Neural progenitor cell (in vitro differentiated cells): ENCODE measurements around the gene ST6GALNAC2. TPM values are rescaled to one million over a fixed set of nuclear protein-coding genes. Genes with fewer than 3 reads are reported as not detected.

Source experiments
- DNase-seq: peaks from one replicate; pipeline ENCODE4 v3.0.0-alpha.2; 2016; ENCODE audit warnings: low spot score
- H2AFZ ChIP-seq: fragments of 200-600 bp; sonication (generic); replicated peaks from 2 replicates; pipeline ENCODE4 v1.6.1; 2016; ENCODE audit warnings: antibody characterized with exemption
- H3F3A ChIP-seq: fragments of 200-600 bp; sonication (generic); 2 replicates; pipeline ENCODE4 v1.6.1; 2016; ENCODE audit warnings: antibody characterized with exemption, low read depth
- H3K27ac ChIP-seq: fragments of 200-600 bp; sonication (generic); 2 replicates; pipeline ENCODE4 v1.5.1; 2016; ENCODE audit warnings: mild to moderate bottlenecking
- H3K27me3 ChIP-seq: fragments of 200-600 bp; sonication (generic); 2 replicates; pipeline ENCODE4 v1.6.1; 2016; ENCODE audit warnings: mild to moderate bottlenecking, moderate library complexity
- H3K36me3 ChIP-seq: fragments of 200-600 bp; sonication (generic); 2 replicates; pipeline ENCODE4 v1.5.1; 2016
- H3K4me1 ChIP-seq: fragments of 200-600 bp; sonication (generic); 2 replicates; pipeline ENCODE4 v1.6.1; 2016; ENCODE audit warnings: mixed run types
- H3K4me2 ChIP-seq: fragments of 200-600 bp; sonication (generic); 2 replicates; pipeline ENCODE4 v1.6.1; 2016
- H3K4me3 ChIP-seq: fragments of 200-600 bp; sonication (generic); 2 replicates; pipeline ENCODE4 v1.5.1; 2016
- H3K79me2 ChIP-seq: fragments of 200-600 bp; sonication (generic); 2 replicates; pipeline ENCODE4 v1.6.1; 2016; ENCODE audit warnings: low read depth
- H3K9ac ChIP-seq: fragments of 200-600 bp; sonication (generic); 2 replicates; pipeline ENCODE4 v1.6.1; 2016
- H3K9me3 ChIP-seq: fragments of 200-600 bp; sonication (generic); 2 replicates; pipeline ENCODE4 v1.5.1; 2016; ENCODE audit warnings: low read depth
- H4K20me1 ChIP-seq: fragments of 200-600 bp; sonication (generic); 2 replicates; pipeline ENCODE4 v1.6.1; 2016; ENCODE audit warnings: low read depth
- H3K27ac Mint-ChIP-seq: 3 replicates; pipeline ENCODE4 v1.8.0; 2021; ENCODE audit warnings: mixed read lengths
- H3K27me3 Mint-ChIP-seq: 2 replicates; pipeline ENCODE4 v1.8.0; 2022; ENCODE audit warnings: low read depth, mild to moderate bottlenecking, inconsistent platforms, moderate library complexity, mixed read lengths; ENCODE audit not compliant: insufficient read depth
- H3K36me3 Mint-ChIP-seq: 3 replicates; pipeline ENCODE4 v1.8.0; 2021; ENCODE audit warnings: mixed read lengths
- H3K4me1 Mint-ChIP-seq: 3 replicates; pipeline ENCODE4 v1.8.0; 2021; ENCODE audit warnings: mixed read lengths
- H3K4me3 Mint-ChIP-seq: 3 replicates; pipeline ENCODE4 v1.8.0; 2021; ENCODE audit warnings: mild to moderate bottlenecking, moderate library complexity, mixed read lengths
- H3K9me3 Mint-ChIP-seq: 3 replicates; pipeline ENCODE4 v1.8.0; 2020; ENCODE audit warnings: mixed read lengths
- CTCF ChIP-seq: fragments of 200-600 bp; sonication (generic); IDR thresholded peaks from 2 replicates; pipeline ENCODE4 v1.5.1; 2017; ENCODE audit warnings: antibody characterized with exemption, mild to moderate bottlenecking
- EZH2 ChIP-seq: fragments of 200-600 bp; sonication (generic); IDR thresholded peaks from 2 replicates; pipeline ENCODE4 v1.6.1; 2017; ENCODE audit warnings: antibody characterized with exemption, mild to moderate bottlenecking, moderate library complexity
- EZH2phosphoT487 ChIP-seq: fragments of 200-600 bp; sonication (generic); IDR thresholded peaks from 2 replicates; pipeline ENCODE4 v1.6.1; 2017; ENCODE audit warnings: antibody characterized with exemption
- total RNA-seq: library from RNA; depleted of rRNA; stranded (reverse); fragments of >200 nt; gene quantifications from 2 replicates; pipeline ENCODE4 v1.2.3, GENCODE V29; 2015; ENCODE audit warnings: low replicate concordance

Gene ST6GALNAC2
- total RNA-seq, 1 donor from 2014 or later: not detected

- peaks cover 11% of the 10 kb centered on the region for H3K4me1 Mint-ChIP-seq
- Histone ChIP-seq H3F3A (peaks cover 7% of the 10 kb centered on the region), H3K4me3 (no peak overlapping the region), H3K4me1 (peaks cover 12% of the 10 kb centered on the region), H3K27ac (no peak overlapping the region), H4K20me1 (peaks cover 18% of the 10 kb centered on the region), H3K4me2 (no peak overlapping the region), H3K9ac (no peak overlapping the region), H3K79me2 (no peaks in the 10 kb centered on the region), H3K27me3 (peaks cover 35% of the 10 kb centered on the region), H2AFZ (no peak overlapping the region), H3K9me3 (no peaks in the 10 kb centered on the region), H3K36me3 (no peaks in the 10 kb centered on the region)
- no peak overlapping the region for H3K4me3 Mint-ChIP-seq
- TF ChIP-seq EZH2phosphoT487 (no peak), CTCF (no peak), EZH2 (no peak)
- no peaks in the 10 kb centered on the region for H3K9me3 Mint-ChIP-seq
- no peak overlapping the region for H3K27ac Mint-ChIP-seq
- no peaks in the 10 kb centered on the region for H3K36me3 Mint-ChIP-seq
- peaks cover 3% of the 10 kb centered on the region for H3K27me3 Mint-ChIP-seq
- DNase-seq: no peak
Observed at GRCh38 chr17:76574166-76574565, 11.5 kb downstream of the ST6GALNAC2 start.

GRCh38 chr17:76573096-76573495 is 12.6 kb downstream of the ST6GALNAC2 start:
- no peak overlapping the region for H3K4me3 Mint-ChIP-seq
- no peaks in the 10 kb centered on the region for H3K79me2 ChIP-seq
- TF ChIP-seq EZH2phosphoT487 (no peak), CTCF (no peak), EZH2 (no peak)
- H3K4me1 Mint-ChIP-seq: peaks cover 14% of the 10 kb centered on the region
- no peaks in the 10 kb centered on the region for H3K9me3 Mint-ChIP-seq
- H3K4me3 ChIP-seq: no peak overlapping the region
- no peak overlapping the region for H3K9ac ChIP-seq
- no peak overlapping the region for H3K4me2 ChIP-seq
- no peaks in the 10 kb centered on the region for H3K9me3 ChIP-seq
- no peak overlapping the region for H3K27ac ChIP-seq
- H3K27ac Mint-ChIP-seq: no peak overlapping the region
- H3K4me1 ChIP-seq: peaks cover 13% of the 10 kb centered on the region
- H3F3A ChIP-seq: peaks cover 9% of the 10 kb centered on the region
- no peaks in the 10 kb centered on the region for H3K36me3 ChIP-seq
- DNase-seq: no peak
- H3K27me3 Mint-ChIP-seq: peaks cover 3% of the 10 kb centered on the region
- no peak overlapping the region for H2AFZ ChIP-seq
- H3K36me3 Mint-ChIP-seq: no peaks in the 10 kb centered on the region
- peaks cover 24% of the 10 kb centered on the region for H3K27me3 ChIP-seq
- peaks cover 26% of the 10 kb centered on the region for H4K20me1 ChIP-seq

- peaks cover 13% of the 10 kb centered on the region for H3K4me1 ChIP-seq
- Mint-ChIP-seq H3K27me3 (peaks cover 3% of the 10 kb centered on the region), H3K4me1 (peaks cover 14% of the 10 kb centered on the region), H3K4me3 (no peak overlapping the region), H3K36me3 (no peaks in the 10 kb centered on the region), H3K27ac (no peak overlapping the region), H3K9me3 (no peaks in the 10 kb centered on the region)
- H4K20me1 ChIP-seq: peaks cover 33% of the 10 kb centered on the region
- DNase-seq: no peak
- H3K4me3 ChIP-seq: no peak overlapping the region
- peaks cover 17% of the 10 kb centered on the region for H3K27me3 ChIP-seq
- no peak overlapping the region for H3K9ac ChIP-seq
- peaks cover 16% of the 10 kb centered on the region for H3F3A ChIP-seq
- H3K79me2 ChIP-seq: no peaks in the 10 kb centered on the region
- no peak overlapping the region for H3K4me2 ChIP-seq
- H3K27ac ChIP-seq: no peak overlapping the region
- H2AFZ ChIP-seq: no peak overlapping the region
- no peaks in the 10 kb centered on the region for H3K9me3 ChIP-seq
- TF ChIP-seq EZH2 (no peak), CTCF (no peak), EZH2phosphoT487 (no peak)
- no peaks in the 10 kb centered on the region for H3K36me3 ChIP-seq
Observed at GRCh38 chr17:76572201-76572910, 13.3 kb downstream of the ST6GALNAC2 start.
